ENCODE data around the gene MRGPRD.

MRGPRD gene

GRCh38 chr11:69005631-69006368 is 25.0 kb upstream of the MRGPRD start:
- DNase-seq (ENCODE audit: low read depth), result no peak
- TF ChIP-seq CTCF (IDR thresholded peaks at IDR 0.05; ENCODE audit: low read depth, low read length, missing control alignments), result no peak
- H3K4me3 ChIP-seq (ENCODE audit: low read depth, low read length), result no peak overlapping the region

- TF ChIP-seq CTCF (IDR thresholded peaks at IDR 0.05; ENCODE audit: low read depth, low read length, missing control alignments), result no peak
- no peak for DNase-seq (ENCODE audit: low read depth)
- H3K4me3 ChIP-seq (ENCODE audit: low read depth, low read length), result no peak overlapping the region
These were observed 24.4 kb upstream of the MRGPRD start for GRCh38 chr11:69005183-69005630.

GRCh38 chr11:69004411-69005182 is 23.8 kb upstream of the MRGPRD start:
- no peak overlapping the region for H3K4me3 ChIP-seq (ENCODE audit: low read depth, low read length)
- no peak for TF ChIP-seq CTCF (IDR thresholded peaks at IDR 0.05; ENCODE audit: low read depth, low read length, missing control alignments)
- no peak for DNase-seq (ENCODE audit: low read depth)

DNA sequence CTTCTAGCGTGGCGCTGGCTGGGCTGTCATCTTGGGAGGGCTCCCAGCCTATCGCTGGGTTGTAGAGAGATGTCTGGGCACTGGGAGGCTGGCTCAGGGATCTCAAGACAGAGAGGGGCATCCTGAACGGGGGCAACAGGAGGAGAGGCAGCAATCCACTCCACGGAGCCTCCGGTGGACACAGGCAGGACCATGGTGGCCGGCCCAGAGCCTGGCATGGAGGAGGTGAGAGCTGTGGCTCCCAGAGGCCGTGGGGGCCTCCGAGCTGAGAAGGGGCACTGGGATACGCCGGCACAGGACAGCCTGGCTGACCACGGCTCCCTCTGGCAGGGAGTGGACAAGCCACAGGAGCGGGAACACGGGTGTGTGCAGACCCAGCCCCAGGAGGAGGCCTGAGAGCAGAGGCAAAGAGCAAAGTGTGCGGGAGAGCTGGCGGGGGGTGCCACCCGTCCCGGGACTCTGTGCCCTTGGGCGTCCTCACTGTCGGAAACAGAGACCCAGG is 23.1 kb upstream of the MRGPRD start:
- H3K4me3 ChIP-seq (ENCODE audit: low read depth, low read length), result no peak overlapping the region
- TF ChIP-seq CTCF (IDR thresholded peaks at IDR 0.05; ENCODE audit: low read depth, low read length, missing control alignments), result no peak
- no peak for DNase-seq (ENCODE audit: low read depth)

DNA sequence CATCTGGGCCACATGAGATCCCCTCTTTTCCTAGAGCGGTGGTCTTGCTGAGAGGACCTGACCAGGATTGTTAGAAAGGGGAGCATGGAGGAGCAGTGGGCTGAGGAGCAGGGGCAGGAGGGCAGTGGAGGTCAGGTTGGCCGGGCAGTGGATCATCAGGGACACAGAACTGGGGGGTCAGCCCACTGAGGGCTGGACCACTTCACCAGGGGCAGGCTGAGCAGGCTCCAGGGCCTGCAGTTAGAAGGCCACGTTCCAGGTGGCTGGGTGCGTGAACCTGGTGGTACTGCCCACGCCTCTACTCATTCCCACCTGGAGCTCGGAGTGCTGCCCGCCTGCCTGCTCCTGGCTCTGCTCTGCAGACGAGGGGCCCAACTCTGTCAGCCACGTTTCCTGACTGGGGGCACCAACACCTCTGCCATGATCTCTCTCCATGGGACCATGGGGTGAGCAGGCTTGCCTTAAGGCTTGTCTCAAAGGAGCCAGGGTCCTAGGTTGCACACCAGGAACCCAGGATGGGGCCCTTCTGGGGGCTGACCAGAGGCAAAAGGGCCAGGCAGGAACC is 22.6 kb upstream of the MRGPRD start:
- no peak for DNase-seq (ENCODE audit: low read depth)
- TF ChIP-seq CTCF (IDR thresholded peaks at IDR 0.05; ENCODE audit: low read depth, low read length, missing control alignments), result no peak
- H3K4me3 ChIP-seq (ENCODE audit: low read depth, low read length), result no peak overlapping the region

- no peak for DNase-seq (ENCODE audit: low read depth)
- TF ChIP-seq CTCF (IDR thresholded peaks at IDR 0.05; ENCODE audit: low read depth, low read length, missing control alignments), result no peak
- H3K4me3 ChIP-seq (ENCODE audit: low read depth, low read length), result no peak overlapping the region
These were observed 21.9 kb upstream of the MRGPRD start for GRCh38 chr11:69002570-69003231.
